ENCODE results near the gene OSBPL3.
A peak's percentile ranks its signal among the peaks of the same experiment; 100 is the strongest.
"Not testable (repeated sequence)": the region's sequence is repeated elsewhere in the genome, so short reads cannot be mapped to it uniquely, and the experiment has no call there.

OSBPL3 gene

DNA sequence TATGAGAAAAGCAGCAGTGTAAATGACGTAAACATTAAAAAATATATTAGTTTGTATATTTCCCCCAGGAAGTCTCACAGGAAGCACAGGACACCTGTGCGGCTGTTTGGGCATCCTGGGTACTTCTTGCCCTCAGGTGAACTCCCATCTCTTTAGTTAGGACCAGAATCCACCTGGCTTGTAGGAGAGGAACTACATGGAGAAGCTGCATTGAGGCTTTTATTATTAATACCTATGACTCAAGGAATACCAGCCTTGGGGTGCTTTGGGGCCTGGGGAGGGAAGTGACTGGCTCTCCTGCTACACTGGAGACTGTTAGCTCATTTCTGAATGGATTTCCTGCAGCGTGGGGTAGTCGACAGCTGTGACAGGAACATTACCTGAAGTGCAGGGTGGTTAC is 182.7 kb downstream of the OSBPL3 start:
- no peak overlapping the region for H3K27ac ChIP-seq
- no peaks in the 10 kb centered on the region for H3K27me3 ChIP-seq
- H3K4me2 ChIP-seq, result no peak overlapping the region
- no peaks in the 10 kb centered on the region for H4K20me1 ChIP-seq
- no peak for TF ChIP-seq Cebpa-rat (IDR thresholded peaks at IDR 0.05)
- no peak overlapping the region for H3K4me3 ChIP-seq
- H3K9me3 ChIP-seq (replicated peaks in 1 of 11), result peaks cover 0 to 14% (median 8%) of the 10 kb centered on the region in 11 experiments; a peak in 14 of 22 replicates
- H3K36me3 ChIP-seq, result peaks cover 15 to 66% (median 28%) of the 10 kb centered on the region in 11 experiments; a peak in 21 of 22 replicates
- H3K4me1 ChIP-seq, result peaks cover 9 to 16% (median 14%) of the 10 kb centered on the region in 10 experiments
- no peak overlapping the region for H3K9ac ChIP-seq

DNA sequence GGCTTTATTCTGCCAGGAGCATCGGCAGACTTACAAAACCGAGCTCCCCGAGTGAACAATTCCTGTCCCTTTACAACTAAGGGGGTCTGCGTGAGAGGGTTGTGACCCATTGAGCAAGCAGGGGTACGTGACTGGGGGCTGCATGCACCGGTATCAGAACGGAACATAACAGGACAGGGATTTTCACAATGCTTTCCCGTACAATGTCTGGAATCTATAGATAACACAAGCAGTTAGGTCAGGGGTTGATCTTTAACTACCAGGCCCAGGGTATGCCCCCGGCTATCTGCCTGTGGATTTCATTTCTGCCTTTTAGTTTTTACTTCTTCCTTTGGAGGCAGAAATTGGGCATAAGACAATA is 184.6 kb downstream of the OSBPL3 start:
- Histone ChIP-seq H3K9ac (no peak overlapping the region), H3K4me2 (no peak overlapping the region), H3K36me3 (peaks cover 0 to 47% (median 10%) of the 10 kb centered on the region in 11 experiments; a peak in 13 of 22 replicates), H3K4me3 (no peak overlapping the region), H3K27ac (no peak overlapping the region), H3K27me3 (no peaks in the 10 kb centered on the region), H3K4me1 (peaks cover 9 to 17% (median 15%) of the 10 kb centered on the region in 10 experiments), H3K9me3 (replicated peaks in 1 of 11) (peaks cover 0 to 24% (median 16%) of the 10 kb centered on the region in 11 experiments; a peak in 15 of 22 replicates), H4K20me1 (no peaks in the 10 kb centered on the region)
- no peak for TF ChIP-seq Cebpa-rat (IDR thresholded peaks at IDR 0.05)

DNA sequence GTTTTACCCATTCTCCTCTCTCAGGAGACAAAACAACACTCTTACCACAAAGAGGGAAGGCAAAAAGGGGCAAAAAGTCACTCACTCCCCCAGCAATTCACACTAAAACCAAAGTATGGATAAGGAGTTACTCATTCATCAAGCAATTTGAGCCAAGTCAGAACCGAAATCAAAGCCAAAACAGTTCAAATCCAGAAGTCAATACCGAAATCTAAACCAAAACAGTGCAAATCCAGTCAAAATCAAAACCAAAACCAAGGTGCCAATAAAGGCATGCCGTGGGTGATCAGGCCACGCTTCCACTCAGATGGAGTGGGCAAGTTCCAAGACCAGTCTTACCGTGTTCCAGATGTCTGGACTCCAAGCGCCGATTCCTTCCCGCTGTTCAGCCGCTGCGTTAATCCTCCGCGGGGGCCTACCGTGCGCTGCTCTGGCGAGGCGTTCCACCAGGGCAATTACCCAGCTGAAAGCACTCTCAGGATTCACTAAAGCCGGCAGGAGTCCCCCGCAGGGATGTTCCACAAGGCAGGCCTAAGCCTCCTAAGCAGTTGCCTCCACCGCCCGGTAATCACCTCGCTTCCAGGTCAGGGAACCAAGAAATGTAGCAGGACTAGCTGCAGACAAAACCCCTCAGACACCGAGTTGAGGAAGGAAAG is 185.1 kb downstream of the OSBPL3 start:
- H3K4me1 ChIP-seq, result peaks cover 9 to 17% (median 15%) of the 10 kb centered on the region in 10 experiments
- H3K4me3 ChIP-seq, H3K27me3 ChIP-seq, H4K20me1 ChIP-seq, H3K9ac ChIP-seq: not testable (repeated sequence)
- H3K4me2 ChIP-seq, result peak overlapping the region in 8 of 11 experiments; percentile 29 to 65 (median 44); a peak in 8 of 22 replicates
- H3K9me3 ChIP-seq (replicated peaks in 1 of 11), result peaks cover 0 to 29% (median 21%) of the 10 kb centered on the region in 11 experiments; a peak in 17 of 22 replicates
- H3K36me3 ChIP-seq, result peaks cover 0 to 42% (median 9%) of the 10 kb centered on the region in 11 experiments; a peak in 12 of 22 replicates
- peak overlapping the region in 1 of 11 experiments; percentile 43; a peak in 1 of 22 replicates for H3K27ac ChIP-seq

DNA sequence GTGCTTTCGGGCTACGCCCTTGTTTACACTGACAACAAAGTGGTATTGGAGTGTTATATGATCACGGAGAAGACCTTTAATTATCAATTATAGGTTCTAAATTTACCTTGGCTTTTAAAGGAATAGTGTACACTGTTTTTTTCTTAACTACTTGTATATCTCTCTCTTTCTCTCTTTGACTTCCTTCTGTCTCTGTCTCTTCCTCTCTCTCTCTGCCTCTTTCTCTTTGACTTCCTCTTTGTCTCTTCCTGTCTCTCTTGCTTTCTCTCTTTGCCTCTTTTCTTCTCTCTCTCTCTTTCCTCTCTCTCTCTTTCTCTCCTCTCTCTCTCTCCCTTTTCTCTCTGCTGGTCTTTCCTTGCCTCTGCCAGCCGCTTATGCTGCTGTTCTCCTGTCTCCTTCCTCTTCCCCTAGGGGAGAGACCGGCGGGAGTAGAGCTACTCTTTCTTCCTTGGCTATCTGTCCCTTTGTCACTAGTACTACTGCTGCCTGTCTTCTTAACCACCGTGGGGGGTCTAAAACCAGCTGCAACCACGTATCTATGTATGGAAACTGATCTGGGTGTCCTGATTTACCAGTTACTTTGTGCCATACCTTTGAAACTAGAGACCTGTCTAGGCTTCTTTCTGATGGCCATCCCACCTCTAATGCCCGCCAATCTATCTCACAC is 185.9 kb downstream of the OSBPL3 start:
- H3K27ac ChIP-seq, result peak overlapping the region in 8 of 11 experiments; percentile 9 to 45 (median 24); a peak in 10 of 22 replicates
- H3K27me3 ChIP-seq, result no peaks in the 10 kb centered on the region
- no peak overlapping the region for H3K9ac ChIP-seq
- no peaks in the 10 kb centered on the region for H4K20me1 ChIP-seq
- peaks cover 0 to 35% (median 9%) of the 10 kb centered on the region in 11 experiments; a peak in 11 of 22 replicates for H3K36me3 ChIP-seq
- no peak overlapping the region for H3K4me3 ChIP-seq
- peaks cover 7 to 36% (median 29%) of the 10 kb centered on the region in 11 experiments for H3K9me3 ChIP-seq (replicated peaks in 1 of 11)
- H3K4me1 ChIP-seq, result peaks cover 9 to 17% (median 15%) of the 10 kb centered on the region in 10 experiments
- no peak for TF ChIP-seq Cebpa-rat (IDR thresholded peaks at IDR 0.05)
- H3K4me2 ChIP-seq, result peak overlapping the region; percentile 27 to 65 (median 37); a peak in 19 of 22 replicates

DNA sequence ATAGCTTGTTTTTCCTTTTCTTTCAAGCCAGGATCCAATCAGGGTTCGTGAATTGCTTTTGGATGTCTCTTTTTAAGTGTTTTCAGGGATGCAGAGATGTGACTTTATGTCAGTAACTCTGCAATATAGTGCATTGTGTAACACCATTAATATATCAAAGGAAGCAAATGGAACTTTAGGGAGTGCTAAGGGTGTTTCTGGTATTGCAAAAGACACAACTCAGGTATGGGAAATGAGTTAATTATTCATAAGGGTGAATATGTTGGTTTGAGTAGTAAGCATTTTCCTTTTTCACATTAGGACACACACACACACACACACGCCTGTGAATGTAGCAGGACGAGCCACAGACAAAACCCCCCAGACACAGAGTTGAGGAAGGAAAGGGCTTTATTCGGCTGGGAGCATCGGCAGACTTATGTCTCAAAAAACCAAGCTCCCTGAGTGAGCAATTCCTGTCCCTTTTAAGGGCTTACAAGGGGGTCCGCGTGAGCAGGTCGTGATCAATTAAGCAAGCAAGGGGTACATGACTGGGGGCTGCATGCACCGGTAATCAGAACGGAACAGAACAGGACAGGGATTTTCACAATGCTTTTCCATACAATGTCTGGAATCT is 190.9 kb downstream of the OSBPL3 start:
- no peaks in the 10 kb centered on the region for H3K36me3 ChIP-seq
- peaks cover 16 to 45% (median 20%) of the 10 kb centered on the region in 10 experiments for H3K4me1 ChIP-seq
- H4K20me1 ChIP-seq, result no peaks in the 10 kb centered on the region
- H3K4me3 ChIP-seq, result no peak overlapping the region
- H3K27ac ChIP-seq, result no peak overlapping the region
- H3K4me2 ChIP-seq, result no peak overlapping the region
- H3K9ac ChIP-seq, result no peak overlapping the region
- no peak for TF ChIP-seq Cebpa-rat (IDR thresholded peaks at IDR 0.05)
- no peaks in the 10 kb centered on the region for H3K27me3 ChIP-seq
- peaks cover 14 to 46% (median 38%) of the 10 kb centered on the region in 11 experiments for H3K9me3 ChIP-seq (replicated peaks in 1 of 11)

DNA sequence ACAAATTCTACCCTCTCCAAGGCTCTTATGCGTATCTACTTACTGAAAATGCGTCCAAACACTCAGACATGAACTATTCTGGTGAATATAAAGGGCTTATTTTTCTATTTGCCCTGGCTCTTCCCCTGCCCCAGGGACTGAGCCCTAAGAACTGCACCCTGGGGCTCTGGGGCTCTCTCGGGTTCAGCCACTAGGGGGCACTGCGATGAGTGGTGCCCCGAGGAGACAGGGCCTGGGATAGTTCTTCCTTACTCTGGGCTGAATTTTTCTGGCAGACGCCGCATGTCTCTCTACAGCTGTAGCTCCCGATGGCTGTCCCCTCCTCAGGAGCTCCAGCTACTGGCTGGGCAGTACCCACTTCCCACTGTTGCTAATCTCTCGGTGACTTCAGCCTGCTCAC is 191.9 kb downstream of the OSBPL3 start:
- H3K9me3 ChIP-seq (replicated peaks in 1 of 11), result peaks cover 24 to 55% (median 48%) of the 10 kb centered on the region in 11 experiments
- peak overlapping the region in 1 of 11 experiments; percentile 71; a peak in 2 of 22 replicates for H3K4me2 ChIP-seq
- H3K27me3 ChIP-seq, result no peaks in the 10 kb centered on the region
- peaks cover 12 to 49% (median 16%) of the 10 kb centered on the region in 10 experiments for H3K4me1 ChIP-seq
- no peaks in the 10 kb centered on the region for H4K20me1 ChIP-seq
- TF ChIP-seq Cebpa-rat (IDR thresholded peaks at IDR 0.05), result no peak
- H3K4me3 ChIP-seq, result no peak overlapping the region
- H3K36me3 ChIP-seq, result peaks cover 0 to 8% (median 0%) of the 10 kb centered on the region in 11 experiments; a peak in 2 of 22 replicates
- peak overlapping the region in 2 of 11 experiments; percentile 55 to 67; a peak in 3 of 22 replicates for H3K27ac ChIP-seq
- no peak overlapping the region for H3K9ac ChIP-seq

DNA sequence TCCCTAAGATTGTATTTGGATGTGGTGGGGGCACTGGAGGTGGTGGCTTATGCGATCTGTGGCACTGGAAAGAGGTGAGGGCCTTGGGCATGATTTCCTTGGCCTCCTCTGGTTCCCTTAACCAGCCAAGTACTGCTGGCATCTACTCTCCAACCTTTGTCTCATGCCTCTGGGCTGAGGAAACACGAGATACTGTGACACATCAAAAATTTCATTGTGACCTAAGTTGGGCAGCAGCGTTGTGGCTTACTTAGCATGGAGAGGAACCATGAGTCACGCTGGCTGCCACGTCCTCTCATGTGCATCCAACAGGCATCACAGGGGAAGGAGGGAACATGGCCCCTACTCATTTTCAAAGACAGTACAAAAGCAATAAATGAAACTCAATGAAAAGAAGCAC is 193.0 kb downstream of the OSBPL3 start:
- peaks cover 26 to 59% (median 53%) of the 10 kb centered on the region in 11 experiments for H3K9me3 ChIP-seq (replicated peaks in 1 of 11)
- H3K27me3 ChIP-seq, result no peaks in the 10 kb centered on the region
- peaks cover 6 to 51% (median 13%) of the 10 kb centered on the region in 10 experiments; a peak in 18 of 20 replicates for H3K4me1 ChIP-seq
- peak overlapping the region in 4 of 11 experiments; percentile 29 to 56 (median 52); a peak in 7 of 22 replicates for H3K9ac ChIP-seq
- TF ChIP-seq Cebpa-rat (IDR thresholded peaks at IDR 0.05), result no peak
- H3K27ac ChIP-seq, result peak overlapping the region; percentile 40 to 79 (median 67); a peak in 19 of 22 replicates
- H4K20me1 ChIP-seq, result no peaks in the 10 kb centered on the region
- H3K4me3 ChIP-seq, result no peak overlapping the region
- H3K4me2 ChIP-seq, result peak overlapping the region; percentile 14 to 71 (median 44); a peak in 15 of 22 replicates
- peaks cover 0 to 11% (median 0%) of the 10 kb centered on the region in 11 experiments; a peak in 2 of 22 replicates for H3K36me3 ChIP-seq

DNA sequence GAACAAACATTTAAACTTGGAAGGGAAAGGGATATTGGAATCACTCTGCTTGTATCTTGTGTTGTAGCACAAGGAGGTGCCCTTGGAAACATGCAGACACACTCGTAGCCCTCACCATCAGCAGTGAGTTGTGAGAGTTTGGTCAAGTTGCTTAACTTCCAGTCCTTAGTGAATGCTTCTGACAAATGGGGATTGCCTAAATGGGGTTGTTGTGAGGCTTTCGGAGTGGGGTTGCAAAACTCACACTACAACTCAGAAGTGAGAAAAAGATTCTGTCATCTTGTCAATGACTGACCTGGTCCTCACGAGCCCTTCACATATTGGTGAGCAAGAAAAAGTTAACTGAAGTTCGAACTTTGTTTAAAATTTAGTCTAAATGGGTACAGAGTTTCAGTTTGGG is 193.7 kb downstream of the OSBPL3 start:
- Histone ChIP-seq H3K36me3 (peaks cover 0 to 11% (median 0%) of the 10 kb centered on the region in 11 experiments; a peak in 2 of 22 replicates), H4K20me1 (no peaks in the 10 kb centered on the region), H3K9ac (peak overlapping the region in 2 of 11 experiments; percentile 54 to 56; a peak in 2 of 22 replicates), H3K4me1 (peaks cover 6 to 58% (median 13%) of the 10 kb centered on the region in 10 experiments; a peak in 18 of 20 replicates), H3K4me2 (peak overlapping the region in 8 of 11 experiments; percentile 14 to 62 (median 52); a peak in 10 of 22 replicates), H3K9me3 (replicated peaks in 1 of 11) (peaks cover 26 to 57% (median 47%) of the 10 kb centered on the region in 11 experiments), H3K27me3 (no peaks in the 10 kb centered on the region), H3K27ac (peak overlapping the region; percentile 40 to 79 (median 67); a peak in 18 of 22 replicates), H3K4me3 (no peak overlapping the region)
- no peak for TF ChIP-seq Cebpa-rat (IDR thresholded peaks at IDR 0.05)
